ENCODE data around the gene MSMB.
A peak's percentile ranks its signal among the peaks of the same experiment; 100 is the strongest.

MSMB gene

DNA sequence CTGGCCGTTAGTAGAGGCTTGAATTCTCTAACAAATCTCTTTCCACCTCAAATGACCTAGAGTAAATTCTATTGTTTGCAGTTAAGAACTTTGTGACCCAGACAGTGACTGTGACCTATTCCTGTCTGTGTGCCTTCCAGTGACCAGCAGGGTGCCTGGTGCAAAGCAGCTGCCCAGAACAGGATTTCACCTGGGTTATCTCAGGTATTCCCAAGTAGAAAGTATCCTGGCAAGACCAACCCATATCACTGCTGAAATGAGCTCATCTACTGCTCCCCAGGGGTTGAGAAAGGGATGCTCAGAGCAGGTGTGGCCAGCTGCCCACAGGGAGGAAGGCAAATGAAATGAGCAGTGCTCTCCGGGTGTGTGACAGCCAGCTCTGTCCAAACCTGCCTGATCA is 2.1 kb upstream of the MSMB start:
- no peak overlapping the region for H3K4me3 ChIP-seq (replicated peaks; ENCODE audit: low read depth, low read length)
- TF ChIP-seq, protein P1, sequence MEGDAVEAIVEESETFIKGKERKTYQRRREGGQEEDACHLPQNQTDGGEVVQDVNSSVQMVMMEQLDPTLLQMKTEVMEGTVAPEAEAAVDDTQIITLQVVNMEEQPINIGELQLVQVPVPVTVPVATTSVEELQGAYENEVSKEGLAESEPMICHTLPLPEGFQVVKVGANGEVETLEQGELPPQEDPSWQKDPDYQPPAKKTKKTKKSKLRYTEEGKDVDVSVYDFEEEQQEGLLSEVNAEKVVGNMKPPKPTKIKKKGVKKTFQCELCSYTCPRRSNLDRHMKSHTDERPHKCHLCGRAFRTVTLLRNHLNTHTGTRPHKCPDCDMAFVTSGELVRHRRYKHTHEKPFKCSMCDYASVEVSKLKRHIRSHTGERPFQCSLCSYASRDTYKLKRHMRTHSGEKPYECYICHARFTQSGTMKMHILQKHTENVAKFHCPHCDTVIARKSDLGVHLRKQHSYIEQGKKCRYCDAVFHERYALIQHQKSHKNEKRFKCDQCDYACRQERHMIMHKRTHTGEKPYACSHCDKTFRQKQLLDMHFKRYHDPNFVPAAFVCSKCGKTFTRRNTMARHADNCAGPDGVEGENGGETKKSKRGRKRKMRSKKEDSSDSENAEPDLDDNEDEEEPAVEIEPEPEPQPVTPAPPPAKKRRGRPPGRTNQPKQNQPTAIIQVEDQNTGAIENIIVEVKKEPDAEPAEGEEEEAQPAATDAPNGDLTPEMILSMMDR (IDR thresholded peaks at IDR 0.05; ENCODE audit: low read length, missing control alignments), result no peak
- no peak for DNase-seq (ENCODE audit: low read depth)

DNA sequence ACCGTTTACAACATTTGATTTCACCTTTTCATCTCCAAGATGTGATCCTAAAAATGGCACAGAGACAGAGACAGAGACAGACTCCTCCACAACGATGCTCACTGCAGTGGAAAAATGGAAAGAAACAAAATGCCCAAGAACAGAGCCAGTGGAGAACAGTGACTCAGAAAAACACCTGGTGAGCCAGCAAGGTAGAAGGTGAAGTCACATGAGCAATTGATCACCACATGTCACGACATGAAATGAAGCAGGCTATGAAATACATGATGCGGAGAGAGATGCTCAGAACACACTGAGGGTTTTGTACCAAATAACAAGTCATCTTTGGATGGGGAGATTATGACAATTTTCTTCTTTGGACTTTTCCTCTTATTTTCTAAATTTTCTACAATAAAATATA is 3.5 kb downstream of the MSMB start:
- DNase-seq (ENCODE audit: low read depth), result no peak
- TF ChIP-seq, protein P1 (IDR thresholded peaks at IDR 0.05; ENCODE audit: low read length, missing control alignments), result no peak
- no peak overlapping the region for H3K4me3 ChIP-seq (replicated peaks; ENCODE audit: low read depth, low read length)

DNA sequence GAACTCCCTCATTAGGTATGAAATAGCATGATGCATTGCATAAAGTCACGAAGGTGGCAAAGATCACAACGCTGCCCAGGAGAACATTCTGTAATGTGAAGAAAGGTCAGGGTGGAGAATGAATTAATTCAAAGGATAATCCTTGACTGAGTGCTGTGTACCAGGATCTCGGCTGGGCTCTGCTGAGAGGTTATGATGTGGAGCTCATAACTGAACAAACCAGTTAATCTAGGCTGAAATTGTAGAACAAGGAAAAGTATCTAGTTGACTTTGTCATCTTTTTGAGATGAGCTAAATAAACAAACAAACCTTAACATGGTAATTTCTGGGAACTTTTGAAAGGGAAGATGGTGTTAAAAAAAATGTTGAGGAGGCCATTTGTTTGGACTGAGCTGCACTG is 6.1 kb downstream of the MSMB start:
- no peak for DNase-seq (ENCODE audit: low read depth)
- TF ChIP-seq, protein P1 (IDR thresholded peaks at IDR 0.05; ENCODE audit: low read length, missing control alignments), result no peak

DNA sequence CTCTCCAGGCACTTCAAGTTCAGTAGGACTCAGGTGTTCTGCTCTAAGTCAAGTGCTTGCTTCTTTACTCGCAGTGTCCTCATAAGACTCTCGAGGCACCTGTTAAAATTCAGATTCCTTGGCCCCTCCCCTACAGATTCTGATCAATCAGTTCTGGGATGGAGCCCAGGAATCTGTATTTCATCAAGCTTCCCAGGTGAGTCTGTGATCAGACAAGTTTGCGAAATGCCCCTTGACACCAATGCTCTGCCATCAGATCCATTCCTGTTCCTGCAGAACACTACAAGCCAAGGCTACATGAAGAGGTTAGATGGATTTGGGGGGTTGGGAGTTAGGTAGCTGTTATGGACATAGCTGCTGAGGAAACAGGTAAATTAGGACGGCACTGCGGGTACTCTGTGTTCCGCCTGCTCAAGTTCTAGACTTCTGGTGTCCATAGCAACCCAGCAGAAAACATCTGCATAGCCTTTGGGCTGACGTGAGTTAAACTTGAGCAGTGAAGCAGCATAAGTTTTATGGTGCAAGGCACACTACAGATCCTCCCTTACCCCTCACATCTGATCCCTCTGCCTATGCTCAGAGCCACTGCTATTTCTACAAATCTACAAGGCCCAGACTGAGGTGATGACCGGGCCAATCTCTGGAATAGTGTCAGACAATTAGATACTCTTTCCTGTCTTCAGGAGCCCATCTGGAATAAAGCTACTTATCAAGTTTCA is 8.8 kb downstream of the MSMB start:
- TF ChIP-seq, protein P1 (IDR thresholded peaks at IDR 0.05; ENCODE audit: low read length, missing control alignments), result no peak
- no peak overlapping the region for H3K4me3 ChIP-seq (replicated peaks; ENCODE audit: low read depth, low read length)
- no peak for DNase-seq (ENCODE audit: low read depth)

More for the DNA sequence above, 6.1 kb downstream of the MSMB start:
- no peak overlapping the region for H3K4me3 ChIP-seq (replicated peaks; ENCODE audit: low read depth, low read length)

DNA sequence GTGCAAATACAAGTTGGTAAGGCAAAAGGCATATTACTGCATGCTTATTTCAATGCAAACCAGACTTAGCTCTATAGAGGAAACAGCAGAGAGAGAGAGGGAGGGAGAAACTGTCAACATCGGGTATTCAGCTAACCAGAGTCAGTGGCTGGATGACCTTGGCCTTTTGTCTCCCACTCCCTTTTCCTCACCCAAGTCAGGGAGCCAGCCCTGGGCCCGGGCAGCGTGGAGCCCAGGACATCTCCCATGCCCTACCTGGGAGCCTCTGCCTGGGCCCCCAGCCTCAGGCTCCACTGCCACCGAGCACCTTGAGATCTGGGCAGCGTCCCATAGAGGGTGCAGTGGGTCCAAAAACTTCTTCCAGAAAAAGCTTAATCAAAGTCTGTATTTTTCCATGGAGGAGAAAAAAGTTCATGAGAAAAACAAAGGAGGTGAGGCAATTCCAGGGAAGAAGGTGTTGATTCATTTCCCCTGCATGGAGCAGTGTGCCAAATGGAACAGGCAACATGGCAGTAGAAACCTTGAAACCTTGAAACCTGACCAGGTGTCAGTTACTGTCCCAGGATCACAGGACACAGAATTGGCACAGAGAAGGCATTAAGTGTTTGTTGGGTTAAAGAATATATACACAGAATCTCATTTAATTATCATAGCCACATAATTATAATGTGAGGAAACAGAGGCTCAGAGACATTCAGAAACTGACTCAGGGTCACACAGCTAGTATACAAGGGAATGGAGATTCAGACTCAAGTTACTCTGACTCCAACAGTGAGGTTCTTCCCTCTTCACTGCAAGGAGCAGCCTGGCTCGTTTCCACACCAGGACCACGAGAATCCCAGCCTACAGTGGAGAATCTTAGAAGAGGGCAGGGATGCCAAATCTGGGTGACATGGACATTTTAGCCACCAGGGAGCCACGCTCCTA is 9.9 kb downstream of the MSMB start:
- TF ChIP-seq, protein P1 (IDR thresholded peaks at IDR 0.05; ENCODE audit: low read length, missing control alignments), result peak; percentile 9
- no peak overlapping the region for H3K4me3 ChIP-seq (replicated peaks; ENCODE audit: low read depth, low read length)
- no peak for DNase-seq (ENCODE audit: low read depth)

DNA sequence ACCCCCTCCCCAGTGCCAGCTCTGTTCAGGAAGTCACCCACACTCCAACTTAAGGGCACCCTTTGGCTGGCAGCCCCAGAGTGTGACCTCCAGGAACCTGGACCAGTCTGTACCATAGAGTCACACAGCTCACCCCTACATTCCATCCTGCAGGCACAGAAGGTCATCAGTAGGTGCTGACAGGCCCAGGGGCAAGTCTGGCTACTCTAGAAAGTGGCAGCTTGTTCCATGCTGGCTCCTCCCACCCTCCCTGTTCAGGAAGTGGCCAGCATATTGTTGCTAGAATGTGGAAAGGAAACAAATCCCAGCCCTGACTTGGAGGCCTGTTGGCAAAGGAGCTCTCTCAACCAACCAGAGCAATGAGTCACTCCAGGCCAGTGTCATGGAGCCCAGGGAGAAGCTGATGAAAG is 12.5 kb downstream of the MSMB start:
- peak; percentile 87 for DNase-seq (ENCODE audit: low read depth)
- TF ChIP-seq, protein P1 (IDR thresholded peaks at IDR 0.05; ENCODE audit: low read length, missing control alignments), result no peak
- H3K4me3 ChIP-seq (replicated peaks; ENCODE audit: low read depth, low read length), result no peak overlapping the region

Data from fibroblast of pulmonary artery (primary cell).